ENCODE measurements around the gene RBM19. TPM values are rescaled to one million over a fixed set of nuclear protein-coding genes. Genes with fewer than 3 reads are reported as not detected.

The RBM19 gene
- total and polyA plus RNA-seq, 2 donors (not counting 3 experiments of a cell fraction or from before 2014, with no cell fraction given), result 13.2 to 34.4 TPM

- Histone ChIP-seq H3K9me1 (replicated peaks; ENCODE audit: control insufficient read depth, extremely low read depth, insufficient read depth, low read length) (no peaks in the 10 kb centered on the region), H3K27me3 (ENCODE audit: control insufficient read depth in 2 of 2, insufficient read depth in 2 of 2, low read length in 2 of 2) (no peaks in the 10 kb centered on the region), H3K36me3 (ENCODE audit: control insufficient read depth in 2 of 2, extremely low read depth in 1 of 2, insufficient read depth in 2 of 2, low read length in 2 of 2) (peaks cover 0 to 4% of the 10 kb centered on the region in 2 experiments), H3K9me3 (replicated peaks; ENCODE audit: control insufficient read depth, insufficient read depth, low read length) (no peaks in the 10 kb centered on the region), H2AFZ (ENCODE audit: low read depth, low read length) (no peak overlapping the region), H3K4me2 (ENCODE audit: insufficient read depth, low read length) (no peak overlapping the region), H4K20me1 (replicated peaks; ENCODE audit: control insufficient read depth, extremely low read depth, insufficient read depth, low read length) (no peaks in the 10 kb centered on the region), H3K4me3 (replicated peaks in 1 of 3; ENCODE audit: insufficient read depth in 1 of 3, low read depth in 1 of 3, low read length in 3 of 3) (no peak overlapping the region), H3K9ac (replicated peaks; ENCODE audit: extremely low read depth, insufficient read depth, low read length) (no peak overlapping the region), H3K79me2 (ENCODE audit: control insufficient read depth, insufficient read depth, low read length) (no peaks in the 10 kb centered on the region), H3K4me1 (ENCODE audit: control insufficient read depth, extremely low read depth, insufficient read depth, low read length) (no peaks in the 10 kb centered on the region), H3K27ac (ENCODE audit: insufficient read depth, low read depth, low read length) (no peak overlapping the region)
- no peak for DNase-seq (ENCODE audit: low read depth, low spot score)
- POLR2A ChIA-PET, result no interaction called here
- intact Hi-C loops (cut with micrococcal nuclease), result loop anchor here (5.0 kb wide), 1 partner anchor 78 kb away; no protein-coding TSS in a partner anchor
- no peak for TF ChIP-seq CTCF (IDR thresholded peaks at IDR 0.05; ENCODE audit: extremely low read depth in 1 of 2, insufficient read depth in 1 of 2, low read depth in 1 of 2, low read length in 2 of 2)
- TF ChIP-seq POLR2A (IDR thresholded peaks at IDR 0.05; ENCODE audit: low read depth, low read length), result no peak
- no TSS peak for BruUV-seq (replicated peaks)
- FAIRE-seq, result no peak
- dilution Hi-C loops (cut with MboI; ENCODE audit: extremely low pct_ligation_motif_present, low sequenced_read_pairs), result no loop called here
- CTCF ChIA-PET, result interaction anchor here (1.7 to 8.0 kb wide), 3 partner anchors 9 to 484 kb away, joined by 4 to 112 read pairs (median 6); no protein-coding TSS in a partner anchor
These were observed 56.2 kb downstream of the RBM19 start for GRCh38 chr12:113909776-113910420.

GRCh38 chr12:113908584-113909100 lies 57.5 kb downstream of the RBM19 start:
- intact Hi-C loops (cut with micrococcal nuclease), result no loop called here
- Histone ChIP-seq H3K4me2 (ENCODE audit: insufficient read depth, low read length) (no peak overlapping the region), H3K4me3 (replicated peaks in 1 of 3; ENCODE audit: insufficient read depth in 1 of 3, low read depth in 1 of 3, low read length in 3 of 3) (no peak overlapping the region), H3K27me3 (ENCODE audit: control insufficient read depth in 2 of 2, insufficient read depth in 2 of 2, low read length in 2 of 2) (no peaks in the 10 kb centered on the region), H2AFZ (ENCODE audit: low read depth, low read length) (no peak overlapping the region), H3K4me1 (ENCODE audit: control insufficient read depth, extremely low read depth, insufficient read depth, low read length) (no peaks in the 10 kb centered on the region), H3K9ac (replicated peaks; ENCODE audit: extremely low read depth, insufficient read depth, low read length) (no peak overlapping the region), H3K79me2 (ENCODE audit: control insufficient read depth, insufficient read depth, low read length) (no peaks in the 10 kb centered on the region), H4K20me1 (replicated peaks; ENCODE audit: control insufficient read depth, extremely low read depth, insufficient read depth, low read length) (no peaks in the 10 kb centered on the region), H3K36me3 (ENCODE audit: control insufficient read depth in 2 of 2, extremely low read depth in 1 of 2, insufficient read depth in 2 of 2, low read length in 2 of 2) (peaks cover 0 to 7% of the 10 kb centered on the region in 2 experiments), H3K9me1 (replicated peaks; ENCODE audit: control insufficient read depth, extremely low read depth, insufficient read depth, low read length) (no peaks in the 10 kb centered on the region), H3K27ac (ENCODE audit: insufficient read depth, low read depth, low read length) (no peak overlapping the region), H3K9me3 (replicated peaks; ENCODE audit: control insufficient read depth, insufficient read depth, low read length) (no peaks in the 10 kb centered on the region)
- no peak for TF ChIP-seq MAX (IDR thresholded peaks at IDR 0.05; ENCODE audit: insufficient read depth, insufficient read length)
- TF ChIP-seq POLR2A (IDR thresholded peaks at IDR 0.05; ENCODE audit: low read depth, low read length), result no peak
- no peak for TF ChIP-seq JUN (IDR thresholded peaks at IDR 0.05; ENCODE audit: borderline replicate concordance, insufficient read depth, insufficient read length, low read depth)
- no peak for TF ChIP-seq GATA2 (IDR thresholded peaks at IDR 0.05; ENCODE audit: insufficient read depth, insufficient read length, low read depth, low read length)
- no peak for TF ChIP-seq CTCF (IDR thresholded peaks at IDR 0.05; ENCODE audit: extremely low read depth in 1 of 2, insufficient read depth in 1 of 2, low read depth in 1 of 2, low read length in 2 of 2)
- no peak for TF ChIP-seq POLR2AphosphoS5 (IDR thresholded peaks at IDR 0.05; ENCODE audit: insufficient read depth, low read depth, low read length)
- TF ChIP-seq FOS (IDR thresholded peaks at IDR 0.05; ENCODE audit: borderline replicate concordance, insufficient read depth, low read length), result no peak
- TF ChIP-seq MYC (IDR thresholded peaks at IDR 0.05; ENCODE audit: low read depth, low read length), result no peak
- TF ChIP-seq EZH2 (IDR thresholded peaks at IDR 0.05; ENCODE audit: borderline replicate concordance, low read depth, low read length, severe bottlenecking), result no peak
- DNase-seq (ENCODE audit: low read depth, low spot score) (no peak), FAIRE-seq (no peak)
- no TSS peak for BruUV-seq (replicated peaks)
- CTCF ChIA-PET, result interaction anchor here (0.6 to 8.0 kb wide), 8 partner anchors 10 to 1218 kb away, joined by 3 to 112 read pairs (median 4); no protein-coding TSS in a partner anchor
- dilution Hi-C loops (cut with MboI; ENCODE audit: extremely low pct_ligation_motif_present, low sequenced_read_pairs), result no loop called here
- POLR2A ChIA-PET, result interaction anchor here (0.7 kb wide), 1 partner anchor 442 kb away, joined by 4 read pairs; no protein-coding TSS in a partner anchor

Data from endothelial cell of umbilical vein (primary cell).